Stimulated activated CD4-positive, alpha-beta T cell treated with anti-CD3 and anti-CD28 coated beads, Interleukin-4, amount 100 ng/mL, for 24 hours (primary cell): ENCODE data around the gene ZNF507.

Source experiments
- DNase-seq: peaks from one replicate; pipeline ENCODE4 v3.0.0-alpha.2; 2020

The ZNF507 gene

GRCh38 chr19:32345261-32346207 is at the start of gene ZNF507:
ZNF507 (plus strand) TSS chr19:32345610; CDS start chr19:32352831, 7,221 bp downstream.
- DNase-seq: peak; percentile 87

GRCh38 chr19:32296694-32297093 is 48.7 kb upstream of the ZNF507 start:
- no peak for DNase-seq

GRCh38 chr19:32302778-32303177 is 42.6 kb upstream of the ZNF507 start:
- DNase-seq: no peak

GRCh38 chr19:32303193-32303592 is 42.2 kb upstream of the ZNF507 start:
- DNase-seq: no peak

- no peak for DNase-seq
These were observed 37.8 kb upstream of the ZNF507 start for GRCh38 chr19:32307591-32307990.

GRCh38 chr19:32308431-32309077 is 36.9 kb upstream of the ZNF507 start:
- no peak for DNase-seq

- no peak for DNase-seq
These were observed 35.6 kb upstream of the ZNF507 start for GRCh38 chr19:32309711-32310390.

GRCh38 chr19:32311371-32311770 is 34.0 kb upstream of the ZNF507 start:
- DNase-seq: no peak

- no peak for DNase-seq
These were observed 31.7 kb upstream of the ZNF507 start for GRCh38 chr19:32313569-32314265.

- DNase-seq: no peak
These were observed 29.4 kb upstream of the ZNF507 start for GRCh38 chr19:32316034-32316433.

GRCh38 chr19:32317086-32317485 is 28.3 kb upstream of the ZNF507 start:
- DNase-seq: no peak

GRCh38 chr19:32318884-32319520 is 26.4 kb upstream of the ZNF507 start:
- DNase-seq: no peak

GRCh38 chr19:32322541-32322940 is 22.9 kb upstream of the ZNF507 start:
- no peak for DNase-seq

- no peak for DNase-seq
These were observed 20.7 kb upstream of the ZNF507 start for GRCh38 chr19:32324631-32325285.

GRCh38 chr19:32330213-32330857 is 15.1 kb upstream of the ZNF507 start:
- no peak for DNase-seq

- DNase-seq: no peak
These were observed 12.2 kb upstream of the ZNF507 start for GRCh38 chr19:32333227-32333626.

GRCh38 chr19:32336259-32337083 is 8.9 kb upstream of the ZNF507 start:
- no peak for DNase-seq

- no peak for DNase-seq
These were observed 8.2 kb upstream of the ZNF507 start for GRCh38 chr19:32337084-32337808.

- DNase-seq: no peak
These were observed 6.0 kb upstream of the ZNF507 start for GRCh38 chr19:32339423-32339822.
